ENCODE data around the gene SESN1. TPM values are rescaled to one million over a fixed set of nuclear protein-coding genes. Genes with fewer than 3 reads are reported as not detected.

Gene SESN1
- total RNA-seq, 6 experiments from 2014 or later: 8.7 to 17.1 (median 11.9) TPM

GRCh38 chr6:109075934-109076333 is 18.7 kb downstream of the SESN1 start:
- Histone ChIP-seq H3K4me3 (no peak overlapping the region), H3K36me3 (no peaks in the 10 kb centered on the region), H3K27me3 (no peaks in the 10 kb centered on the region), H3K27ac (no peak overlapping the region), H3K4me1 (no peaks in the 10 kb centered on the region), H3K9me3 (no peaks in the 10 kb centered on the region)
- no peak for DNase-seq
- intact Hi-C loops (cut with DNase I): no loop called here
- no peak for ATAC-seq
- no peak for TF ChIP-seq POLR2A (IDR thresholded peaks at IDR 0.05)
- TF ChIP-seq, protein P1, sequence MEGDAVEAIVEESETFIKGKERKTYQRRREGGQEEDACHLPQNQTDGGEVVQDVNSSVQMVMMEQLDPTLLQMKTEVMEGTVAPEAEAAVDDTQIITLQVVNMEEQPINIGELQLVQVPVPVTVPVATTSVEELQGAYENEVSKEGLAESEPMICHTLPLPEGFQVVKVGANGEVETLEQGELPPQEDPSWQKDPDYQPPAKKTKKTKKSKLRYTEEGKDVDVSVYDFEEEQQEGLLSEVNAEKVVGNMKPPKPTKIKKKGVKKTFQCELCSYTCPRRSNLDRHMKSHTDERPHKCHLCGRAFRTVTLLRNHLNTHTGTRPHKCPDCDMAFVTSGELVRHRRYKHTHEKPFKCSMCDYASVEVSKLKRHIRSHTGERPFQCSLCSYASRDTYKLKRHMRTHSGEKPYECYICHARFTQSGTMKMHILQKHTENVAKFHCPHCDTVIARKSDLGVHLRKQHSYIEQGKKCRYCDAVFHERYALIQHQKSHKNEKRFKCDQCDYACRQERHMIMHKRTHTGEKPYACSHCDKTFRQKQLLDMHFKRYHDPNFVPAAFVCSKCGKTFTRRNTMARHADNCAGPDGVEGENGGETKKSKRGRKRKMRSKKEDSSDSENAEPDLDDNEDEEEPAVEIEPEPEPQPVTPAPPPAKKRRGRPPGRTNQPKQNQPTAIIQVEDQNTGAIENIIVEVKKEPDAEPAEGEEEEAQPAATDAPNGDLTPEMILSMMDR (IDR thresholded peaks at IDR 0.05): no peak

GRCh38 chr6:109074133-109074415 is 20.6 kb downstream of the SESN1 start:
- DNase-seq (no peak), ATAC-seq (no peak)
- Histone ChIP-seq H3K27ac (no peak overlapping the region), H3K4me3 (no peak overlapping the region), H3K27me3 (no peaks in the 10 kb centered on the region), H3K4me1 (no peaks in the 10 kb centered on the region), H3K9me3 (no peaks in the 10 kb centered on the region), H3K36me3 (no peaks in the 10 kb centered on the region)
- intact Hi-C loops (cut with DNase I): no loop called here
- no peak for TF ChIP-seq POLR2A (IDR thresholded peaks at IDR 0.05)
- TF ChIP-seq, protein P1 (IDR thresholded peaks at IDR 0.05): no peak

- H3K4me1 ChIP-seq: no peaks in the 10 kb centered on the region
- H3K27ac ChIP-seq: no peak overlapping the region
- intact Hi-C loops (cut with DNase I): no loop called here
- H3K36me3 ChIP-seq: no peaks in the 10 kb centered on the region
- H3K4me3 ChIP-seq: no peak overlapping the region
- DNase-seq (no peak), ATAC-seq (peak; percentile 77 to 90 (median 84))
- H3K27me3 ChIP-seq: no peaks in the 10 kb centered on the region
- H3K9me3 ChIP-seq: no peaks in the 10 kb centered on the region
- WGBS (ENCODE audit: insufficient coverage, low coverage, low lambda C conversion rate, missing lambda C conversion rate): 41% methylated on average over 7 of the region's 7 CpGs
- TF ChIP-seq, protein P1 (IDR thresholded peaks at IDR 0.05): peak; percentile 59 to 73 (median 65)
- TF ChIP-seq POLR2A (IDR thresholded peaks at IDR 0.05): no peak
Observed at GRCh38 chr6:109073344-109074132, 21.1 kb downstream of the SESN1 start.

- no peak overlapping the region for H3K27ac ChIP-seq
- TF ChIP-seq, protein P1 (IDR thresholded peaks at IDR 0.05): no peak
- TF ChIP-seq POLR2A (IDR thresholded peaks at IDR 0.05): no peak
- no peak for DNase-seq
- no peaks in the 10 kb centered on the region for H3K36me3 ChIP-seq
- no peaks in the 10 kb centered on the region for H3K4me1 ChIP-seq
- no peak overlapping the region for H3K4me3 ChIP-seq
- 33% methylated on average over 7 of the region's 7 CpGs for WGBS (ENCODE audit: insufficient coverage, low coverage, low lambda C conversion rate, missing lambda C conversion rate)
- H3K27me3 ChIP-seq: no peaks in the 10 kb centered on the region
- intact Hi-C loops (cut with DNase I): no loop called here
- ATAC-seq: no peak
- H3K9me3 ChIP-seq: no peaks in the 10 kb centered on the region
Observed at GRCh38 chr6:109071125-109071917, 23.3 kb downstream of the SESN1 start.

All from right lobe of liver (tissue), 6 donors.